H9 (cell line): Measurements from ENCODE around the gene LILRA6. TPM values are rescaled to one million over a fixed set of nuclear protein-coding genes. Genes with fewer than 3 reads are reported as not detected.

ENCODE experiments used
- DNase-seq: peaks from one replicate; pipeline ENCODE4 v3.0.0-alpha.2; 2017
- H2AFZ ChIP-seq: one replicate; pipeline ENCODE4 v1.6.1; 2013; ENCODE audit warnings: mild to moderate bottlenecking, low read length, control low read depth, moderate library complexity
- H2AK5ac ChIP-seq: 2 replicates; pipeline ENCODE4 v1.6.1; 2013; ENCODE audit warnings: low read length, control low read depth, mixed read lengths; ENCODE audit not compliant: insufficient read length
- H2BK120ac ChIP-seq: one replicate; pipeline ENCODE4 v1.6.1; 2013; ENCODE audit warnings: low read depth, mild to moderate bottlenecking, low read length, control low read depth, inconsistent platforms; ENCODE audit not compliant: poor library complexity, severe bottlenecking
- H2BK12ac ChIP-seq: 2 replicates; pipeline ENCODE4 v1.6.1; 2013; ENCODE audit warnings: low read length, control low read depth, mixed read lengths, low read depth; ENCODE audit not compliant: insufficient read length
- H2BK15ac ChIP-seq: 2 replicates; pipeline ENCODE4 v1.6.1; 2013; ENCODE audit warnings: low read depth, low read length, control low read depth
- H2BK20ac ChIP-seq: one replicate; pipeline ENCODE4 v1.6.1; 2013; ENCODE audit warnings: low read depth, mild to moderate bottlenecking, low read length, control low read depth, inconsistent platforms; ENCODE audit not compliant: poor library complexity, severe bottlenecking
- H2BK5ac ChIP-seq: 2 replicates; pipeline ENCODE4 v1.6.1; 2013; ENCODE audit warnings: low read length, control low read depth, mixed read lengths; ENCODE audit not compliant: insufficient read length
- H3K14ac ChIP-seq: 2 replicates; pipeline ENCODE4 v1.6.1; 2013; ENCODE audit warnings: low read length, control low read depth; ENCODE audit not compliant: insufficient read depth
- H3K18ac ChIP-seq: 2 replicates; pipeline ENCODE4 v1.6.1; 2013; ENCODE audit warnings: low read depth, mild to moderate bottlenecking, mixed read lengths, low read length, control low read depth; ENCODE audit not compliant: insufficient read length
- H3K23ac ChIP-seq: 2 replicates; pipeline ENCODE4 v1.6.1; 2013; ENCODE audit warnings: low read length, control low read depth, mixed read lengths, low read depth; ENCODE audit not compliant: insufficient read length
- H3K23me2 ChIP-seq: 2 replicates; pipeline ENCODE4 v1.6.1; 2013; ENCODE audit warnings: low read depth, mild to moderate bottlenecking, mixed read lengths, low read length, control low read depth; ENCODE audit not compliant: insufficient read length, poor library complexity, severe bottlenecking
- H3K27ac ChIP-seq: 2 replicates; pipeline ENCODE4 v1.5.1; 2013; ENCODE audit warnings: low read length, control low read depth, mixed read lengths, low read depth; ENCODE audit not compliant: insufficient read length
- H3K27me3 ChIP-seq: 2 replicates; pipeline ENCODE4 v1.6.1; 2013; ENCODE audit warnings: low read length, control low read depth, inconsistent platforms; ENCODE audit not compliant: insufficient read depth
- H3K4ac ChIP-seq: 2 replicates; pipeline ENCODE4 v1.6.1; 2013; ENCODE audit warnings: low read depth, mild to moderate bottlenecking, control low read depth, inconsistent platforms, low read length, moderate library complexity
- H3K4me1 ChIP-seq: 2 replicates; pipeline ENCODE4 v1.6.1; 2013; ENCODE audit warnings: low read length, control low read depth, inconsistent platforms; ENCODE audit not compliant: insufficient read depth
- H3K4me2 ChIP-seq: 2 replicates; pipeline ENCODE4 v1.6.1; 2013; ENCODE audit warnings: low read length, control low read depth, mixed read lengths; ENCODE audit not compliant: insufficient read length, insufficient read depth
- H3K56ac ChIP-seq: 2 replicates; pipeline ENCODE4 v1.6.1; 2013; ENCODE audit warnings: low read depth, mild to moderate bottlenecking, mixed read lengths, low read length, control low read depth; ENCODE audit not compliant: insufficient read length
- H3K79me1 ChIP-seq: 2 replicates; pipeline ENCODE4 v1.6.1; 2013; ENCODE audit warnings: low read depth, mild to moderate bottlenecking, moderate library complexity, low read length, control low read depth, inconsistent platforms; ENCODE audit not compliant: insufficient read depth, poor library complexity, severe bottlenecking
- H3K79me2 ChIP-seq: 2 replicates; pipeline ENCODE4 v1.6.1; 2013; ENCODE audit warnings: low read length, control low read depth, inconsistent platforms; ENCODE audit not compliant: insufficient read depth
- H3K9ac ChIP-seq: 2 replicates; pipeline ENCODE4 v1.6.1; 2013; ENCODE audit warnings: low read length, control low read depth, mixed read lengths; ENCODE audit not compliant: insufficient read length; ENCODE audit errors: extremely low read depth
- H3K9me3 ChIP-seq: one replicate; pipeline ENCODE4 v1.6.1; 2013; ENCODE audit warnings: low read depth, low read length, inconsistent platforms; ENCODE audit not compliant: control insufficient read depth
- H3T11ph ChIP-seq: one replicate; pipeline ENCODE4 v1.6.1; 2013; ENCODE audit warnings: mild to moderate bottlenecking, low read length, control low read depth, inconsistent platforms
- H4K20me1 ChIP-seq: one replicate; pipeline ENCODE4 v1.6.1; 2013; ENCODE audit not compliant: control insufficient read depth, insufficient read length, insufficient read depth
- H4K5ac ChIP-seq: 2 replicates; pipeline ENCODE4 v1.6.1; 2013; ENCODE audit warnings: low read depth, mild to moderate bottlenecking, mixed read lengths, low read length, control low read depth; ENCODE audit not compliant: insufficient read length
- H4K8ac ChIP-seq: replicated peaks from 2 replicates; pipeline ENCODE4 v1.6.1; 2013; ENCODE audit warnings: low read length, control low read depth, mixed read lengths, low read depth; ENCODE audit not compliant: insufficient read length
- H4K91ac ChIP-seq: 2 replicates; pipeline ENCODE4 v1.6.1; 2013; ENCODE audit warnings: low read depth, mild to moderate bottlenecking, moderate library complexity, mixed read lengths, low read length, control low read depth; ENCODE audit not compliant: insufficient read length
- H3K27ac Mint-ChIP-seq, 3 experiments: 2 replicates in 2 of 3; 3 replicates in 1 of 3; pipeline ENCODE4 v1.8.0; 2020 to 2021; ENCODE audit warnings: mixed read lengths in 3 of 3, mild to moderate bottlenecking in 1 of 3, moderate library complexity in 1 of 3
- H3K27me3 Mint-ChIP-seq: 2 replicates; pipeline ENCODE4 v1.8.0; 2021; ENCODE audit warnings: low read depth, mild to moderate bottlenecking, moderate library complexity, mixed read lengths
- H3K36me3 Mint-ChIP-seq, 3 experiments: 2 replicates in 2 of 3; 3 replicates in 1 of 3; pipeline ENCODE4 v1.8.0; 2020 to 2021; ENCODE audit warnings: low read depth in 3 of 3, mixed read lengths in 3 of 3; ENCODE audit not compliant: insufficient read depth in 1 of 3
- H3K4me1 Mint-ChIP-seq, 2 experiments: 2 replicates each; pipeline ENCODE4 v1.8.0; 2020; ENCODE audit warnings: mixed read lengths in 2 of 2
- H3K4me3 Mint-ChIP-seq, 2 experiments: 2 replicates in 1 of 2; 3 replicates in 1 of 2; pipeline ENCODE4 v1.8.0; 2020 to 2021; ENCODE audit warnings: mild to moderate bottlenecking in 2 of 2, mixed read lengths in 2 of 2, moderate library complexity in 1 of 2
- H3K9me3 Mint-ChIP-seq, 2 experiments: 2 replicates in 1 of 2; 3 replicates in 1 of 2; pipeline ENCODE4 v1.8.0; 2020; ENCODE audit warnings: mild to moderate bottlenecking in 2 of 2, mixed read lengths in 2 of 2, moderate library complexity in 1 of 2
- WGBS: extraction: QIAGEN DNeasy Blood & Tissue Kit; methylation state at CpG from one replicate; pipeline ENCODE4 v1.1.7; 2013; ENCODE audit warnings: missing lambda C conversion rate, low lambda C conversion rate, mixed read lengths; ENCODE audit not compliant: insufficient read length; ENCODE audit errors: extremely low coverage; 5-methylcytosine and 5-hydroxymethylcytosine counted together
- total RNA-seq: library from RNA; stranded (reverse); gene quantifications from 2 replicates; pipeline ENCODE4 v1.2.1, GENCODE V29; 2021
- TF ChIP-seq, protein P1 (sequence below): fragments of 200-600 bp; sonication (generic); conservative IDR thresholded peaks from 3 replicates; pipeline ENCODE4 v1.8.0; 2021; ENCODE audit warnings: antibody characterized with exemption, mild to moderate bottlenecking

LILRA6 gene
- total RNA-seq, 1 experiment from 2014 or later: not detected

DNA sequence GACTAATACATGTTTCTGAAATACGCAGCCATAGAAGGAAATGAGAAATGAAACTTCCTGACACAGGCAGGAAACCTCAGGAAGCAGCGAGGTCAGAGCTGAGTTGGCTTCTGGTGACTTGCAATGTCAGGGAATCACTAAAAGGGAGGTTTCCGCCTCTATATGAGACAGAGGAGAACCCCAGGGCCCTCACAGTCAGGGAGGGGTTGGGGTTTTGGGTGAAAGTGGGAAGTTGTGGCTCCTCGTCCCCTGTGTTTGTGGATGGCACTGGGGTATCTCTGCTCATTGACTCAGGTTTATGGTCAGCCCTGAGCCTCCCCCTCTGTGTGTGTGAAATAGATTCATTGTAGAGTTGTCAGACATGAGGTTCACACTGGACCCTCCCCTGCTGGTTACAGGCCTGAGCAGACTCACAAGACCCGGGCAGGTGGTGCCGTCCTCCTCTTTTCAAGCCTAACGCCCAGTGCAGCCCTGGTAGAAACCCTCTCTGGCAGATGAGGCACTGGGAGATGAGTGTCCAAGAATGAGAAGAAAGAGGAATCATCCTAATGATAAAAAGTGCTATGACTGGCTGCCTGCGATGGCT is 5.5 kb upstream of the LILRA6 start:
- TF ChIP-seq, protein P1, sequence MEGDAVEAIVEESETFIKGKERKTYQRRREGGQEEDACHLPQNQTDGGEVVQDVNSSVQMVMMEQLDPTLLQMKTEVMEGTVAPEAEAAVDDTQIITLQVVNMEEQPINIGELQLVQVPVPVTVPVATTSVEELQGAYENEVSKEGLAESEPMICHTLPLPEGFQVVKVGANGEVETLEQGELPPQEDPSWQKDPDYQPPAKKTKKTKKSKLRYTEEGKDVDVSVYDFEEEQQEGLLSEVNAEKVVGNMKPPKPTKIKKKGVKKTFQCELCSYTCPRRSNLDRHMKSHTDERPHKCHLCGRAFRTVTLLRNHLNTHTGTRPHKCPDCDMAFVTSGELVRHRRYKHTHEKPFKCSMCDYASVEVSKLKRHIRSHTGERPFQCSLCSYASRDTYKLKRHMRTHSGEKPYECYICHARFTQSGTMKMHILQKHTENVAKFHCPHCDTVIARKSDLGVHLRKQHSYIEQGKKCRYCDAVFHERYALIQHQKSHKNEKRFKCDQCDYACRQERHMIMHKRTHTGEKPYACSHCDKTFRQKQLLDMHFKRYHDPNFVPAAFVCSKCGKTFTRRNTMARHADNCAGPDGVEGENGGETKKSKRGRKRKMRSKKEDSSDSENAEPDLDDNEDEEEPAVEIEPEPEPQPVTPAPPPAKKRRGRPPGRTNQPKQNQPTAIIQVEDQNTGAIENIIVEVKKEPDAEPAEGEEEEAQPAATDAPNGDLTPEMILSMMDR: no peak
- Histone ChIP-seq H3K23ac (no peak overlapping the region), H4K91ac (no peak overlapping the region), H2AK5ac (no peak overlapping the region), H2BK120ac (no peak overlapping the region), H3K9ac (no peak overlapping the region), H3K18ac (no peak overlapping the region), H2BK5ac (no peak overlapping the region), H3K27me3 (no peaks in the 10 kb centered on the region), H3K79me1 (no peaks in the 10 kb centered on the region), H3T11ph (no peak overlapping the region), H4K8ac (no peak overlapping the region), H3K9me3 (no peaks in the 10 kb centered on the region), H3K56ac (no peak overlapping the region), H2BK15ac (no peak overlapping the region), H3K4me2 (no peak overlapping the region), H2BK12ac (no peak overlapping the region), H3K27ac (no peak overlapping the region), H2BK20ac (no peak overlapping the region), H3K4me1 (no peaks in the 10 kb centered on the region), H4K20me1 (no peaks in the 10 kb centered on the region), H2AFZ (no peak overlapping the region), H3K23me2 (no peaks in the 10 kb centered on the region), H3K14ac (no peak overlapping the region; the same call in 1 of the 2 replicates), H3K4ac (no peak overlapping the region), H3K79me2 (no peaks in the 10 kb centered on the region), H4K5ac (no peak overlapping the region)
- Mint-ChIP-seq H3K36me3 (no peaks in the 10 kb centered on the region), H3K9me3 (peaks cover 0 to 36% of the 10 kb centered on the region in 2 experiments; a peak in 2 of 5 replicates), H3K4me3 (no peak overlapping the region), H3K4me1 (no peaks in the 10 kb centered on the region), H3K27me3 (peaks cover 39% of the 10 kb centered on the region), H3K27ac (no peak overlapping the region)
- no peak for DNase-seq
- no CpG with 5 or more reads among the region's 8 CpGs for WGBS
